Hepatocyte (in vitro differentiated cells): ENCODE data around the gene EFCAB7.

Experiments
- CTCF ChIP-seq: fragments of 200-600 bp; sonication (generic); IDR thresholded peaks from 2 replicates; pipeline ENCODE4 v1.5.1; 2016; ENCODE audit warnings: antibody characterized with exemption, mild to moderate bottlenecking; ENCODE audit not compliant: poor library complexity
- EZH2 ChIP-seq: fragments of 200-600 bp; sonication (generic); IDR thresholded peaks from 2 replicates; pipeline ENCODE4 v1.6.1; 2016; ENCODE audit warnings: antibody characterized with exemption, mild to moderate bottlenecking, borderline replicate concordance
- EZH2phosphoT487 ChIP-seq: fragments of 200-600 bp; sonication (generic); IDR thresholded peaks from one replicate; pipeline ENCODE4 v1.6.1; 2018; ENCODE audit warnings: antibody characterized with exemption, mild to moderate bottlenecking, low read depth, moderate library complexity; ENCODE audit not compliant: unreplicated experiment, severe bottlenecking

- TF ChIP-seq CTCF = no peak
- TF ChIP-seq EZH2 = no peak
- no peak for TF ChIP-seq EZH2phosphoT487
Measured at GRCh38 chr1:63509718-63510117, 13.6 kb upstream of the EFCAB7 start.
